GM04503 (cell line): ENCODE measurements around the gene METTL4.

ENCODE experiments used
- DNase-seq: peaks from one replicate; pipeline ENCODE4 v3.0.0-alpha.2; 2012; ENCODE audit warnings: low read depth

Gene METTL4

DNA sequence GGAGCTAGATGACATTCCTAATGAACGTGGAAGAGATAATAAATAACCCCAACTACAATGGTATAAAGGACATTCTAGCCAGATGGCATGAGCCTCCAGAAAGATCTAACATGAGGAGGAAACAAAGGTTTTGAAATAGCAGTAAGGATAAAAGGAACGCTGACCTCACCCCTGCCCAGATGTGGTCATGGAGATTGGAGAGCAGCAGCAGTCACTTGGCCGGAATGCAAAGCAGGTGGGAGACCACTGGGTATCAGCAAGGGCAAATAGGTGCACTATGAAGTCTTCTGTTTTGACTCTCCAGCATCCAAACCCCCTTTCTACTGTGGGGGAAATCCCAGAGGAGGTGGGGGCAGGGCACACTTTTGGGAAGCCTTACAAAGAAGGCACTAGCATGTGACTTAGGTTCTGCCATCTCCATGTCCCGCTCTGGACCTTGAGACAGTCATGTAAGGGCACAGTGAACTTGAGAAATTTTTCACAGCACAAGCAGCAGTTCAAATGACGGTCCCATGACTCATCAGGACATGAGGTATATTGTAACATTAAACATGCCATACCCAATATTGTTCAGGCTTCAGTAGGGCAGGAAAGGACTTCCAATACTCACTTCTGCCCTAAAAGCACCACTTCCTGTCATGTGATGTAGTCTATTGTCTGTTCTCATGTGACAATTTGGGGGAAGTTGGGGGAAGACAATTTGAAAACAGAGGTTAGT lies 55.2 kb downstream of the METTL4 start:
- peak; percentile 71 for DNase-seq

DNA sequence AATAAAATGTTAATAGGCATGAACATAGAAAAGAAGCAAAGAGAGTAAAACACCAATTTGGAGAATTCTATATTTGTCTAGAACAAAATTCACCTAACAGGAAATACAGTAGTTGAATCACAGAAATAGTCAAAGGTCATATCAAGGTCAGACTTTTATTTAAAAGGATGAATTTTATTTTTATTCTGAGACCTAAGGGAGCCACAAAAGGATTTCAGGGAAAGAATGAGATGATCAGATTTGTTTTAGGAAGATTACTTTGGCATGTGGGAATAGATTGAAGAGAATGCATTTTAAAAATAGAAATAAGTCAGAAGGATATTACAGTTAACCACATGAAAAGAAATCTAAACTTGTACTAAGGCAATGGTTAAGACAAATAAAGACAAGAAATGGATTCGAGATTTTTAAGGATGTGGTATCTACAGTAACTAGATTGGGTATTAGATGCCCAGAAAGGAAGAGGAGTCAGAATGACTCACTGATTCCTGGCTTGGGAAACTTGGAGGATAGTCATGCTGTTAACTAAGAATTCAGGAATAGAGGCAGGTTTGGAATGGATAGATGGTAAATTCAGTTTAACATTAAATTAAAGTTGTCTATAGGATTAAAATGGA lies 56.0 kb downstream of the METTL4 start:
- DNase-seq: peak; percentile 86

DNA sequence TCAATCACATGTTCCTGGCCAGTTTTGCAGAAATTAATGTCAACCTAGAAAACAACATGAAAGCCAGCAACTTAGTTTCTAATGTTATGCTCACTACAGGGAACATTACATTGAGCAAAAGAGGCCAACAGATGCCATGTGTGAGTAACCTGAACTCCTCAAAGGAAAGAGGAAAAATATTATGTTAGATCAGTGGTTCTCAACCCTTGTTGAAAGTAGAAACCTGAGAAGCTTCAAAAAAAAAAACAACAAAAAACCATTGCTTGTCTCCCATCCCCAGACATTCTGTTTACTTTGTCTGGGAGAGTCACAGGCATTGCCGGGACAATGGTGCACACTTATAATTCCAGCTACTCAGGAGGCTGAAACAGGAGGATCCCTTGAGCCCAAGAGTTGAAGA lies 57.7 kb downstream of the METTL4 start:
- DNase-seq: no peak

DNA sequence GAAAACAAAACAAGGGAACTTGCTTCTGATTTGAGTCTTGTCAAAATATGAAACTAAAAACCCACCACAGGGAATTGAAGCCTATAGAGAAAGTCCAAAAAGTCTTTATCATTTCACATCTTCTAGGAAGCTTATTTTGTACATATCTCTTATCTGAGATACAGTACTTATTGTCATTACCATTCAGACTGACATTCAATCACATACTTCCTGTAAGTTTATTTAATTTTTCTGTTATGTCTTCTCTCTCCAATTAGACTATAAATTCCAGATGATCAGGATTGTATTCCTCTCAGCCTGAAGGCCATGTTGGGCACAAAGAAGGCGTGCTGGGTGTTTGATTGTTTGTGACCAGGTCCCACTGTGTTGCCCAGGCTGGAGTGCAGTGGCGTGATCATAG lies 59.2 kb downstream of the METTL4 start:
- DNase-seq: no peak

DNA sequence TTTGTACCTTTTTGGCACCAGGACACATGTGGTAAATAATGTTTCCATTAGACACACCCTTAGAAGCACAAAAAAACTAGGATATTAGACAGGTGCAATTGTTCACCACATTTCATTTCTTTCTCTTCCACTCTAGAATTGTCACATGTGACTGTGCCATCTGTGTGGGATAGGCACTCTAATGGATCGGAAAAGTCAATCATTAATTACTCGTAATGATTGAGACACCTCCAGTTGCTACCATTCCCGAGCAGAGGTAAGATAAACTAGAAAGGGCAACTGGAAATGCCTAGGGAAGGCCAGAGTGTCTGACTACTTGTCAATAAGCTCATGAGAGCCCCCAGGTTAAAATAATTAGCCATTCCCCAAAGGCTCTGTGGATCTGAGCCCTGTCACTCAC lies 59.9 kb downstream of the METTL4 start:
- no peak for DNase-seq

DNA sequence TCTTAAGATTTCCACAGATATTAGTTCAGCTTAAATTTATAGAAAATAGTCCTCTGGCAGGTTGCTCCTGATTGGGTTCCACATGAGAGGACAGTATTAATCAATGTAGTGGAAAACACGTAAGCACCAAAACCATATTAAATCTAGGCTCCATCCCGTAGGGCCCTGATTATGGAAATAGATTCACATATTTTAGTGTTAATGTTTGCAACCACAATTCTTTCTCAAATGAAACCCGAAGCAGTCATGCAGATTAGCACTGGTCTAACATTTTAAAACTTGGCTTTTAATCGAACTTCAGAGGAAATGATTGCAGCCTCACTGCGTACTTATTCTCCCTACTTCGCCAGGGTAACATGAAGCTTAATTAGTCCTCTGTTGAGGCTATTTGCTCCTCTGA lies 60.9 kb downstream of the METTL4 start:
- no peak for DNase-seq

DNA sequence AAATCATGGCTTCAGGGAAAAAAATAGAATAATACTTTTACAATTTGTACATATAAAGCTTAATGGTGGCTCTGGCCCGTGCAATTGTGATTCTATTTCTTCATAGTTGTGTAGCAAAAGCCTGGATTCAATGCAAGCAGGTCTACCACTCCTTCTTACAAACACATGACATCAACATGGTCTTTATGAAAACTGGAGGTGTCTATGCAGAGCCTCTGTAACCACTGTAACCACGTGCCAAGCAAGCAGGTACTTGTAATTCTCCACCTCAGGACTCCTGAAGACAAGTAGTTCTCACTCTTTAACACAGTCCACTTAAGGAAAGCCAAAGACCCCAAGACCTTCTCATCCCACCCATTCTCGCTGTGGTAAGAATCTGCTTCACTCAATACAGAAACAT lies 62.6 kb downstream of the METTL4 start:
- no peak for DNase-seq

DNA sequence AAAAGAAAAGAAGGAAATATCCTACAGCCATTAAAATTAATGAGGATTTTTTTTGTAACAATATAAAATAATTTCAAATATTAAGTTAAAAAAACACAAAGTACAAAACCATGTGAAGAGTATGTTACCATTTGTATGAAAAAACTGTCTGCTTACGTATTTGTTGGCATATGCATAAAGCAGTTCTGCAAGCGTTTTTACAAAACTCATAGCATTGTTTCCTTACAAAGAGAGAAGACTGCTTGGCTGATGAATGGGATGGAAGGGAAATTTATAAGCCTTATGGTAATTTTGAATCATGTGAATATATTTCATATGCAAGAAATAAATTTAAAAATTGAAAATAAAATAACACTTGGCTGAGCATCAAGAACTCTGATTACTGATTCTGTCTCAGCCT lies 63.1 kb downstream of the METTL4 start:
- DNase-seq: no peak

DNA sequence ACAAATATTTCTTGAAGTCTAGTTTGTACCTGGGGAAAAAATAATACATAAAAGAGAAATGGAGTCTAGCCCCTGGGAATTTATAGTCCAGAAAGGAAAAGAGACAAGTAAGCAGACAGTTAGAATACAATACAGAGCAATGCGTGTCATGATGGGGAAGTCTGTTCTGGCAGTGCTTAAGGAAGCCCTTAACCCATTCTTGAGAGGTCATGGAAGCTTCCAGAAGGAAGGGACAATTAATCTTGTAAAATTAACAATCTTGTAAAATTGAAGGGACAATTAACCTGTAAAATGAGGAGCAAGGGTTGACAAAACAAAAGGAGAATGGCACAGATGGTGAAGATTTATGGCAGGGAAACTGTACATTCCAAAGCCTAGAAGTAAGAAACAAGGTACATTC lies 66.7 kb downstream of the METTL4 start:
- no peak for DNase-seq

DNA sequence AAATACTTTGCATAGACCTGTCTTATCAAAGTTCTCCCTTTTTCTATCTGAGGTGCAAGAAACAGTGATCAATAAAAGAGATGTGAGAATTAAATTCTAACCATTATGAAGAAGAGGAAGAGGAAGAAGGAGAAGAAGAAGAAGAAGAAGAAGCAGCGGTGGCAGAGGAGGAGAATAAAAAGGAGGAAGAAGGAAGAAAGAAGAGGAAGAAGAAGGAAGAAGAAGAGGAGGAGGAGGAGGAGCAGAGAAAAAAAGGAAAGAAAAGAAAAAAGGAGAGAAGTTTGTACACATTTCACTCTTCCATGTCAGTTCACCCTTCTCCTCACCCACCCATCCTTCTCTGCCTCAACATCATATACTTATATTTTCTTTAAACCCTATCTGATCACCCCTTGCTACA lies 68.4 kb downstream of the METTL4 start:
- no peak for DNase-seq

DNA sequence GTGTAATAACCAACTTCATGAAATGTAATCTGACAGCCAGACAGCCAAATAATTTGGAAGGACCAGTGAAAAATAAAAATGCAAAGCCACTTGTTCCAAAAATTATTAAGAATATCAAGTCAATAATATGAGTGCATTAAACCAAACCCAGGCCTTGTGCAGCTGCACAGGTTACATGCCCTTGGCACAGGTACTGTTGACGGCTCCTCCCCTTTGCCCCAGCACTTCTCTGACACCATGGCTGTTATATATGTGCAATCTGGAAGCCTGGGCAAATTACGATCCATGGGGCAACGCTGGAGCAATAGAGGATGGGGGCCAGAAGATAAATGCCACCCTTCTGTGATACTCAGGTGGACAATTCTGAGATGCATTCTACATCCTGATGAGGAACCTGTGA lies 68.9 kb downstream of the METTL4 start:
- no peak for DNase-seq

DNA sequence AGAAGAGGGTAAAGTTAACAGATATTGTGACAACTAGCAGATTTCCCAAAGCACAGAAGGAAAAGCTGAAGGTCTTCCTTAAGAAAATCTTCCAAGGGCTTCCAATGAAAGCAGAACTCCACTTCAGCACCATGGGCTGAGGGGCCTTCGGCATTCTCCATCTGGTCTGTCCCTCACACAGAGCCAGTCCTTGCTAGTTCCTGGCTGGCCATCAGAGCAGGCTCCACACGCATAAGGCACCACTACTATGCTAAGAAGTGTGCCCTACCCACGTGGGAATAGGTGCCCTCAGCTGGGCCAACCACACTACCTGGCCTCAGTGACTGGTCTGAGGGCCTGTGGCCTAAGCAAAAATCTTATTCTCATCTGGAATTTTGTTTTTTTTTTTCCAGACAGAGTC lies 73.5 kb downstream of the METTL4 start:
- DNase-seq: no peak

DNA sequence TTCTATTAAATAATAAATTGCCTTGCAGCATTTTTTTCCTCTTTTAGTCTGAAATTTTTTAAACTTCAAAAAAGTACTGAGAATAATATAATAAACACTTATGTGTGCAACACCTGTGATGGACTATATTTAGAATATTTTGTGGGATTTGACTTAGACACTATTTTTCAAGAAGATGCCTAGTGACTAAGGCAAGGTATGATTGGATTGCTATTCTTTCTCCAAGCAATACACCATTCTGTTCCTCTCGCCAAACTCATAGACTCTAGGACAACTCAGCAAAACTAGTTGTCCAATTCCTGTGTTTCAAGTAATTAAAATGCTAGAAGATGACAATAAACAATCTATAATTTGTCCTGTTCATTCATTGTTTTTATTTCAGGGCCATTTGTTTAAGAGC lies 75.9 kb downstream of the METTL4 start:
- DNase-seq: no peak

DNA sequence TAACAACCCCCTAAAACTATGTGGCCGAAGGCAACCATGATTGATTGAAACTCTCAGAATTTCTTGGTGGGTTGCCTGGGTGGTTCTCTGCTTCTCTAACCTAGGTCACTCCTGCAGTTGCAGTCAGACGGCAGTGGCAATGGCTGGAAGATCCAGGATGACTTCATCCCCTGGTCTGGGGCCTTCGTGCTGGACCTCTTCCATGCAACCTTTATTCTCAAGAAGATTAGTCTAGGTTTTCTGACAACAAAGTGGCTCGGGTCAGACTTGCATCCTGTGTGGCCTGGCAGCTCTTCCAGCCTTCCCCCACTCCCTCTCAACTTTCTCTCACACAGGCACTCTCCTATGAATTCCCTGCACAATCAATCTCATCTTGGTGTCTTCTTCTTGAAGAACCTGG lies 76.4 kb downstream of the METTL4 start:
- no peak for DNase-seq
